DOHH2 (cell line): ENCODE results near the gene DNAJC5G.

Source experiments
- EZH2phosphoT487 ChIP-seq: fragments of 200-600 bp; sonication (generic); IDR thresholded peaks from 2 replicates; pipeline ENCODE4 v1.6.1; 2017; ENCODE audit warnings: borderline replicate concordance, mild to moderate bottlenecking, antibody characterized with exemption, low read length, moderate library complexity, mixed read lengths
- TF ChIP-seq, protein P1 (sequence below): fragments of 200-600 bp; sonication (generic); IDR thresholded peaks from one replicate; pipeline ENCODE4 v1.5.1; 2014; ENCODE audit warnings: antibody characterized with exemption, mild to moderate bottlenecking, low read depth, low read length; ENCODE audit not compliant: poor library complexity, severe bottlenecking

DNA sequence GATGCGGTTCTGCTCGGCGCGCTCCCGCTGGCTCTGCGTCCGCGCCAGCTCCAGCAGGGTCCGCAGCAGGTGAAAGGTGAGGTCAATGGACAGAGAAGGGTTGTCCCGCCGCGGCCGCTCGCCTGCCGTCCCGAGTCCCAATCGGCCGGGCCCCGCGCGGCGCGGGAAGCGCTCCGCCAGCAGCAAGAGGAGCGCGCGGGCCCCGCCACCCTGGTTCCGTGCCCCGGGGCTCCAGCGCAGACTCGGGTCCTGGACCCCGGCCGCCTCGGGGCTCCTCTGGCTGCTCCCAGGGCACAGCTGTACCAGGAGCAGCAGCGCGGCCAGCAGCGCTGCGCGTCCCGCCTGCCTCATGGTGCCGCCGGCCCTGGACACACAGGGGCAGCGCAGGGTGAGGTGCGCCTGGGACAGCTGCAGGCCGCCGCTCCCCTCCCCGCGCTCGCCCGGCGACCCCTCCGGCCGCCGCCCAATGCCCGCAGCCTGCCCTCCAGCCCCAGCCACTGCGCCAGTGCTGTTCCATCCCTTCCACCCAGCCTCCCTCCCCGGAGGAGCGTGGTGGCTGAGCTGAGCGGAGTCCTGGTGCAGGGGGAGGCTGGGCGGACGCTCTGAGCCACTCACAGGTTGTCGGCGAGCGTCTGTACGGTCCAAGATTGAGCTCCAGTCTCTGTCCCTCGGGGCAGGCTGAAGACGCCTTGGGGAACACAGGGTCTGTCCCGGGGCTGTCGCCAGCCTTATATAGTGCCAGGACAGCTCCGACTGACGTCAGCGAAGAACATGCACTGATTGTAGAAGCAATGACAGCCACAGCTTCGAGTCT, 32.5 kb downstream of the DNAJC5G start:
- TF ChIP-seq, protein P1, sequence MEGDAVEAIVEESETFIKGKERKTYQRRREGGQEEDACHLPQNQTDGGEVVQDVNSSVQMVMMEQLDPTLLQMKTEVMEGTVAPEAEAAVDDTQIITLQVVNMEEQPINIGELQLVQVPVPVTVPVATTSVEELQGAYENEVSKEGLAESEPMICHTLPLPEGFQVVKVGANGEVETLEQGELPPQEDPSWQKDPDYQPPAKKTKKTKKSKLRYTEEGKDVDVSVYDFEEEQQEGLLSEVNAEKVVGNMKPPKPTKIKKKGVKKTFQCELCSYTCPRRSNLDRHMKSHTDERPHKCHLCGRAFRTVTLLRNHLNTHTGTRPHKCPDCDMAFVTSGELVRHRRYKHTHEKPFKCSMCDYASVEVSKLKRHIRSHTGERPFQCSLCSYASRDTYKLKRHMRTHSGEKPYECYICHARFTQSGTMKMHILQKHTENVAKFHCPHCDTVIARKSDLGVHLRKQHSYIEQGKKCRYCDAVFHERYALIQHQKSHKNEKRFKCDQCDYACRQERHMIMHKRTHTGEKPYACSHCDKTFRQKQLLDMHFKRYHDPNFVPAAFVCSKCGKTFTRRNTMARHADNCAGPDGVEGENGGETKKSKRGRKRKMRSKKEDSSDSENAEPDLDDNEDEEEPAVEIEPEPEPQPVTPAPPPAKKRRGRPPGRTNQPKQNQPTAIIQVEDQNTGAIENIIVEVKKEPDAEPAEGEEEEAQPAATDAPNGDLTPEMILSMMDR: no peak
- no peak for TF ChIP-seq EZH2phosphoT487
